MM.1S (cell line): ENCODE measurements around the gene MRPL4.

ENCODE experiments used
- DNase-seq: peaks from one replicate; pipeline ENCODE4 v3.0.0-alpha.2; 2015
- H2AFZ ChIP-seq: fragments of 300-600 bp; sonication (generic); 2 replicates; pipeline ENCODE4 v1.6.0; 2016; ENCODE audit warnings: antibody characterized with exemption, low read length
- H3F3A ChIP-seq: fragments of 300-600 bp; sonication (generic); 2 replicates; pipeline ENCODE4 v1.6.1; 2016; ENCODE audit warnings: mild to moderate bottlenecking, antibody characterized with exemption, low read length, moderate library complexity, mixed read lengths; ENCODE audit not compliant: insufficient read depth
- H3K27ac ChIP-seq: fragments of 300-600 bp; sonication (generic); 2 replicates; pipeline ENCODE4 v1.5.1; 2016; ENCODE audit warnings: mild to moderate bottlenecking, low read length
- H3K27me3 ChIP-seq: fragments of 300-600 bp; sonication (generic); replicated peaks from 2 replicates; pipeline ENCODE4 v1.6.0; 2016; ENCODE audit warnings: low read length; ENCODE audit not compliant: insufficient read depth
- H3K36me3 ChIP-seq: fragments of 300-600 bp; sonication (generic); replicated peaks from 2 replicates; pipeline ENCODE4 v1.6.1; 2016; ENCODE audit warnings: mild to moderate bottlenecking, low read length, mixed read lengths; ENCODE audit not compliant: insufficient read depth
- H3K4me1 ChIP-seq: fragments of 300-600 bp; sonication (generic); 2 replicates; pipeline ENCODE4 v1.6.1; 2016; ENCODE audit warnings: low read length, mixed read lengths
- H3K4me2 ChIP-seq: fragments of 300-600 bp; sonication (generic); 2 replicates; pipeline ENCODE4 v1.6.0; 2016; ENCODE audit warnings: low read depth, low read length
- H3K4me3 ChIP-seq: fragments of 300-600 bp; sonication (generic); 2 replicates; pipeline ENCODE4 v1.5.1; 2016; ENCODE audit warnings: low read length, mixed read lengths
- H3K79me2 ChIP-seq: fragments of 300-600 bp; sonication (generic); 2 replicates; pipeline ENCODE4 v1.6.1; 2016; ENCODE audit warnings: mixed run types, low read length, mixed read lengths
- H3K9ac ChIP-seq: fragments of 300-600 bp; sonication (generic); 2 replicates; pipeline ENCODE4 v1.6.1; 2016; ENCODE audit warnings: low read length, mixed read lengths
- H3K9me2 ChIP-seq: fragments of 300-600 bp; sonication (generic); replicated peaks from 2 replicates; pipeline ENCODE4 v1.6.1; 2016; ENCODE audit warnings: mild to moderate bottlenecking, low read length, mixed read lengths; ENCODE audit not compliant: insufficient read depth
- H3K9me3 ChIP-seq: fragments of 300-600 bp; sonication (generic); replicated peaks from 2 replicates; pipeline ENCODE4 v1.6.1; 2016; ENCODE audit warnings: mild to moderate bottlenecking, low read length, mixed read lengths; ENCODE audit not compliant: insufficient read depth
- H4K20me1 ChIP-seq: fragments of 300-600 bp; sonication (generic); 2 replicates; pipeline ENCODE4 v1.6.1; 2016; ENCODE audit warnings: mild to moderate bottlenecking, low read length, moderate library complexity, mixed read lengths; ENCODE audit not compliant: insufficient read depth
- EZH2 ChIP-seq: fragments of 300-600 bp; sonication (generic); optimal IDR thresholded peaks from 2 replicates; pipeline ENCODE3; 2017; ENCODE audit warnings: low read depth, mild to moderate bottlenecking, antibody characterized with exemption, low read length, mixed read lengths
- EZH2phosphoT487 ChIP-seq: fragments of 300-600 bp; sonication (generic); IDR thresholded peaks from 2 replicates; pipeline ENCODE4 v1.6.1; 2018; ENCODE audit warnings: antibody characterized with exemption, low read length
- TF ChIP-seq, protein P1 (sequence below): fragments of 300-600 bp; sonication (generic); IDR thresholded peaks from 2 replicates; pipeline ENCODE4 v1.5.1; 2016; ENCODE audit warnings: antibody characterized with exemption, low read length, mixed read lengths

The MRPL4 gene

DNA sequence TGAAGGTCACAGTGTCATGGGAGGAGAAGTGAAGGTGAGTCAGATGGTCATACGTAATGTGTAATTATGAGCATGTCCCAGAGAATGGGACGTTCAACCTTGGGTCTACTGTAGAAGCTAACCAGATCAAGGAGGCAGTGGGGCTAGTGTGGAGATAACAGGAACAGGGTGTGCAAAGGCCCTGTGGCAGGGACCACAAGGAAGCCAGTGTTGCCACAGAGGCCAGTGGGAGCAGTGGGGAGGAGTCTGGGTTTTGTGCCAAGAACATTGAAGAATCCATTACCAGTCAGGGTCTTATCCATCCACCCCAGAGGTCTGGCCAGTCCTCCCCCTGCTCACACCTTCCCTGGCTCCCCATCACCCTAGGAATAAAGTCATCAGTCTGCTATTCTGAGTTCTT lies 3.3 kb downstream of the MRPL4 start:
- TF ChIP-seq EZH2phosphoT487 (no peak), EZH2 (no peak)
- TF ChIP-seq, protein P1, sequence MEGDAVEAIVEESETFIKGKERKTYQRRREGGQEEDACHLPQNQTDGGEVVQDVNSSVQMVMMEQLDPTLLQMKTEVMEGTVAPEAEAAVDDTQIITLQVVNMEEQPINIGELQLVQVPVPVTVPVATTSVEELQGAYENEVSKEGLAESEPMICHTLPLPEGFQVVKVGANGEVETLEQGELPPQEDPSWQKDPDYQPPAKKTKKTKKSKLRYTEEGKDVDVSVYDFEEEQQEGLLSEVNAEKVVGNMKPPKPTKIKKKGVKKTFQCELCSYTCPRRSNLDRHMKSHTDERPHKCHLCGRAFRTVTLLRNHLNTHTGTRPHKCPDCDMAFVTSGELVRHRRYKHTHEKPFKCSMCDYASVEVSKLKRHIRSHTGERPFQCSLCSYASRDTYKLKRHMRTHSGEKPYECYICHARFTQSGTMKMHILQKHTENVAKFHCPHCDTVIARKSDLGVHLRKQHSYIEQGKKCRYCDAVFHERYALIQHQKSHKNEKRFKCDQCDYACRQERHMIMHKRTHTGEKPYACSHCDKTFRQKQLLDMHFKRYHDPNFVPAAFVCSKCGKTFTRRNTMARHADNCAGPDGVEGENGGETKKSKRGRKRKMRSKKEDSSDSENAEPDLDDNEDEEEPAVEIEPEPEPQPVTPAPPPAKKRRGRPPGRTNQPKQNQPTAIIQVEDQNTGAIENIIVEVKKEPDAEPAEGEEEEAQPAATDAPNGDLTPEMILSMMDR = no peak
- Histone ChIP-seq H3K9ac (no peak overlapping the region), H3K27me3 (no peaks in the 10 kb centered on the region), H3K27ac (no peak overlapping the region), H3K4me2 (no peak overlapping the region), H4K20me1 (no peaks in the 10 kb centered on the region), H3K4me3 (no peak overlapping the region), H3K9me3 (no peaks in the 10 kb centered on the region), H2AFZ (no peak overlapping the region), H3F3A (0 out of 2 replicates have a peak, but pooled peaks cover 5% of the 10 kb centered on the region), H3K4me1 (0 out of 2 replicates have a peak, but pooled peaks cover 9% of the 10 kb centered on the region), H3K9me2 (no peaks in the 10 kb centered on the region), H3K79me2 (peaks cover 32% of the 10 kb centered on the region), H3K36me3 (peaks cover 4% of the 10 kb centered on the region)
- no peak for DNase-seq

DNA sequence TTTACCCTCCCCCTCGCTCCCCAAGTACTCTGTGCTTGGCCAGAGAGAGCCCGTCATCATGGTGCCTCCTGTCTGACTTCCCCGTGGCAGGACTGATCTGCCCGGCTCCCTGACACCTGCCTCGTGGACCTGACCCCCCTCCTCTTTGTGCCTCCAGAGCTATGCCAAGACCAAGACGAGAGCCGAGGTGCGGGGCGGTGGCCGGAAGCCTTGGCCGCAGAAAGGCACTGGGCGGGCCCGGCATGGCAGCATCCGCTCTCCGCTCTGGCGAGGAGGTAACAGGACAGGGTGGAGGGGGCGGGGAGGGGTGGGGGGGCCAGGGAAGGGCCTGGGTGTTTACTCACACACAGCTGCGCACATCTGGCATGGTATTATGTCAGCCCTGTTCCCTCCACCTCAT lies 4.5 kb downstream of the MRPL4 start:
- Histone ChIP-seq H3K9me2 (no peaks in the 10 kb centered on the region), H3K4me2 (no peak overlapping the region), H3K36me3 (peaks cover 4% of the 10 kb centered on the region), H3K9ac (no peak overlapping the region), H3K4me1 (0 out of 2 replicates have a peak, but pooled peaks cover 5% of the 10 kb centered on the region), H4K20me1 (no peaks in the 10 kb centered on the region), H3K27ac (no peak overlapping the region), H3K9me3 (no peaks in the 10 kb centered on the region), H3K4me3 (no peak overlapping the region), H3K79me2 (peaks cover 32% of the 10 kb centered on the region), H2AFZ (no peak overlapping the region), H3K27me3 (no peaks in the 10 kb centered on the region), H3F3A (no peaks in the 10 kb centered on the region)
- TF ChIP-seq EZH2 (no peak), EZH2phosphoT487 (no peak)
- TF ChIP-seq, protein P1 = no peak
- no peak for DNase-seq

DNA sequence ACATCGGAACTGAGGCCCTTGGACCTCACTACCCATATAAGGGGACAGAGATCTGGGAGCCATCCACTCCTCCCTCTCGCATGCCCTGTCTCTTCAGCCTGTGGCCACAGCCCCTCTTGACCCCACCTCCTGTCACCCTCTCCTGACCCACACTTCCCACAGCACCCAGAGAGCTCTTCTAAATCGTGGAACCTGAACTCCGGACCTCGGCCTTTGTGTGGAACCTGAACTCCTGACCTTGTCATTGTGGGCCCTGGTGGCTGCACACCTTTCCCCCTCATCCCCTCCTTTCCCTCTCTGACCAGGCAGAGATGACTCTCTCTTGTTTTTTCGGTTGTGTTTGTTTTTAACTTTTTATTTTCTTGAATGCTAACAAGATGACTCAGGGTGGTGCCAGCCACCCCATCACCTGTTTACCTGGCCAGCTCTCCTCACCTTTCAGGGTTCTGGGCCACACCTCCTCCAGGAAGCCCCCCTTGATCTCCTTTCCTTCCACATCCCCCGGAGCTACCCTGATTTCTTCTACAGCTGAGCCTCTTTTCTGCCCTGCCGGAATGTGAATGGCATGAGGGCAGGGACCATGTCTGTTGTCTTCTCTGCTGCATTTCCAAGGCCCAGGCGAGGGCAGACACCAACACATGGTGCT lies 5.1 kb downstream of the MRPL4 start:
- H3K27ac ChIP-seq = no peak overlapping the region
- no peak overlapping the region for H2AFZ ChIP-seq
- DNase-seq = no peak
- H3K4me2 ChIP-seq = no peak overlapping the region
- no peaks in the 10 kb centered on the region for H3F3A ChIP-seq
- H3K9ac ChIP-seq = no peak overlapping the region
- no peaks in the 10 kb centered on the region for H3K9me3 ChIP-seq
- H4K20me1 ChIP-seq = no peaks in the 10 kb centered on the region
- H3K27me3 ChIP-seq = no peaks in the 10 kb centered on the region
- TF ChIP-seq EZH2phosphoT487 (no peak), EZH2 (no peak)
- TF ChIP-seq, protein P1 = no peak
- 0 out of 2 replicates have a peak, but pooled peaks cover 5% of the 10 kb centered on the region for H3K4me1 ChIP-seq
- peaks cover 4% of the 10 kb centered on the region for H3K36me3 ChIP-seq
- peaks cover 30% of the 10 kb centered on the region for H3K79me2 ChIP-seq
- no peak overlapping the region for H3K4me3 ChIP-seq
- no peaks in the 10 kb centered on the region for H3K9me2 ChIP-seq
